AG09309 (cell line): ENCODE results near the gene HOXA6.

ENCODE experiments used
- DNase-seq: peaks from one replicate; pipeline ENCODE4 v3.0.0-alpha.2; 2010; ENCODE audit warnings: low read depth
- H3K4me3 ChIP-seq: 2 replicates; pipeline ENCODE4 v1.5.1; 2011; ENCODE audit warnings: mild to moderate bottlenecking, low read depth, low read length, moderate library complexity; ENCODE audit not compliant: control insufficient read depth
- TF ChIP-seq, protein P1 (sequence below): IDR thresholded peaks from 2 replicates; pipeline ENCODE4 v1.5.1; 2011; ENCODE audit warnings: mild to moderate bottlenecking, low read depth, low read length, inconsistent platforms; ENCODE audit not compliant: insufficient read depth, control insufficient read depth; ENCODE audit errors: missing control alignments

Gene HOXA6

DNA sequence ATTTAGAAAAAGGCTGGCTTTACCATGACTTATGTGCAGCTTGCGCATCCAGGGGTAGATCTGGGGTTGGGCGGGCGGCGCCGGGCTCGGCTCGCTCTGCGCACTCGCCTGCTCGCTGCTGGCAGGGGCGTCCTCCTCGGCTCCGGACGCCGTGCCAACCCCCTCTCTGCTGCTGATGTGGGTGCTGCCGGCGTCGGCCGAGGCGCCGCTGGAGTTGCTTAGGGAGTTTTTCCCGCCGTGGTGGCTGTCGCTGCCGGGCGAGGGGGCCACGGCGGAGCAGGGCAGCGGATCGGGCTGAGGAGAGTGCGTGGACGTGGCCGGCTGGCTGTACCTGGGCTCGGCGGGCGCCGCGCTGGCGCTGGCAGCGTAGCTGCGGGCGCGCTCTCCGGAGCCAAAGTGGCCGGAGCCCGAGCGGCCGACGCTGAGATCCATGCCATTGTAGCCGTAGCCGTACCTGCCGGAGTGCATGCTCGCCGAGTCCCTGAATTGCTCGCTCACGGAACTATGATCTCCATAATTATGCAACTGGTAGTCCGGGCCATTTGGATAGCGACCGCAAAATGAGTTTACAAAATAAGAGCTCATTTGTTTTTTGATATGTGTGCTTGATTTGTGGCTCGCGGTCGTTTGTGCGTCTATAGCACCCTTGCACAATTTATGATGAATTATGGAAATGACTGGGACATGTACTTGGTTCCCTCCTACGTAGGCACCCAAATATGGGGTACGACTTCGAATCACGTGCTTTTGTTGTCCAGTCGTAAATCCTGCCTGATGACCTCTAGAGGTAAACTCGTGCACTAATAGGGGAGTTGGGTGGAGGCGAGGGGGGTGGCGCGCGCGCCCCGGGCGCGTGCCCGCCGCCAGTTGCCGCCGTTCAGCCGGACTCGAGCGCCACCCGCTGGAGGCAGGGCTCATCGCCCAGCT is 4.3 kb downstream of the HOXA6 start, which contains the start of gene HOXA5:
HOXA5 (minus strand) TSS at position 659 of the 927 bp plus-strand sequence; CDS start at position 585, 74 bp downstream.
- TF ChIP-seq, protein P1, sequence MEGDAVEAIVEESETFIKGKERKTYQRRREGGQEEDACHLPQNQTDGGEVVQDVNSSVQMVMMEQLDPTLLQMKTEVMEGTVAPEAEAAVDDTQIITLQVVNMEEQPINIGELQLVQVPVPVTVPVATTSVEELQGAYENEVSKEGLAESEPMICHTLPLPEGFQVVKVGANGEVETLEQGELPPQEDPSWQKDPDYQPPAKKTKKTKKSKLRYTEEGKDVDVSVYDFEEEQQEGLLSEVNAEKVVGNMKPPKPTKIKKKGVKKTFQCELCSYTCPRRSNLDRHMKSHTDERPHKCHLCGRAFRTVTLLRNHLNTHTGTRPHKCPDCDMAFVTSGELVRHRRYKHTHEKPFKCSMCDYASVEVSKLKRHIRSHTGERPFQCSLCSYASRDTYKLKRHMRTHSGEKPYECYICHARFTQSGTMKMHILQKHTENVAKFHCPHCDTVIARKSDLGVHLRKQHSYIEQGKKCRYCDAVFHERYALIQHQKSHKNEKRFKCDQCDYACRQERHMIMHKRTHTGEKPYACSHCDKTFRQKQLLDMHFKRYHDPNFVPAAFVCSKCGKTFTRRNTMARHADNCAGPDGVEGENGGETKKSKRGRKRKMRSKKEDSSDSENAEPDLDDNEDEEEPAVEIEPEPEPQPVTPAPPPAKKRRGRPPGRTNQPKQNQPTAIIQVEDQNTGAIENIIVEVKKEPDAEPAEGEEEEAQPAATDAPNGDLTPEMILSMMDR = no peak
- DNase-seq = no peak
- H3K4me3 ChIP-seq = peak within 1 kb of the TSS; percentile 29

DNA sequence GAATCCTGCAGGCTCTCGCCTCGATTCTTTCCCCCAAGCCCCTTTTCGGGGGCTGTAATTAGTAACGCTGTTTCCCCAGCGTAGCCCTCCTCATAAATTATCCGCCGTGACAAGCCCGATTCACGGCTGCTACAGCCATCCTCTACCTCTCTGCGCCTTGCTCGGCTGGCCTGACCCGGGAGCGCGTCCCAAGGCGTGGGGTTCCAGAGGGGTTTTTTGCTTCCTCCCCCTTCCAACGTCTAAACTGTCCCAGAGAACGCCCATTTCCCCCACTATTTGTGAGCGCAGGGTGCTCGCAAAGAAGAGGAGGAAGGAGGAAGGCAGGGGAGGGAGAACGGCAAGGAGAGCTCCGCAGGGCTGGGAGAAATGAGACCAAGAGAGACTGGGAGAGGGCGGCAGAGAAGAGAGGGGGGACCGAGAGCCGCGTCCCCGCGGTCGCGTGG is 5.0 kb downstream of the HOXA6 start:
- TF ChIP-seq, protein P1 = no peak
- DNase-seq = no peak
- peak overlapping the region; percentile 29 for H3K4me3 ChIP-seq

DNA sequence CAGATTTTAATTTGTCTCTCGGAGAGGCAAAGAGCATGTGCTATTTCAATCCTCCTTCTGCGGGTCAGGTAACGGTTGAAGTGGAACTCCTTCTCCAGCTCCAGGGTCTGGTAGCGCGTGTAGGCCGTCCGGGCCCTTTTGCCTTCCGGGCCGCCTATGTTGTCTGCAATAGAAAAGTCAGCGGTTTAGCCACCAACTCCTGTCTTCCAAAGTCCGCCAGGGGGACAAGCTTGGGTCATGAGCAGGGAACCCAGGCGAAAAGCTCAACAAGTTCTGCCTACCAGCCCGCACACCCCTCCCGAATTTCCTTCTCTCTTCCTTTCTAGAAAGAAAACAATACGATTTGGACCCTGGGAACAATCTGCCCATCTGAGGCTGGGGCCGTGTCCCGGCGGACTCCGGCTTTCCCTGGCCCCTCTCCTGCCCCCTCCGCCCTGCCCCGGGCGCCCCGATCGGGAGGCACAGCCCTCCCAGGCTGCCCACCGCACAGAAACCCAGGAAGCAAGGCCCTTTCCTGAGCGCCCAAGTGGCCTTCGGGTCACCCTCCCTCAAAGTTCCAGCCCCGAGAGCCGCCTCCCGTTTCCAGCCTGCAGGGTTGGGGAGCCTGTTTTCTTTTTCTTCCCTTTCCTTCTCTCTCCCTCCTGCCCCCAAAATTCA is 5.5 kb downstream of the HOXA6 start:
- TF ChIP-seq, protein P1 = no peak
- H3K4me3 ChIP-seq = no peak overlapping the region
- no peak for DNase-seq

DNA sequence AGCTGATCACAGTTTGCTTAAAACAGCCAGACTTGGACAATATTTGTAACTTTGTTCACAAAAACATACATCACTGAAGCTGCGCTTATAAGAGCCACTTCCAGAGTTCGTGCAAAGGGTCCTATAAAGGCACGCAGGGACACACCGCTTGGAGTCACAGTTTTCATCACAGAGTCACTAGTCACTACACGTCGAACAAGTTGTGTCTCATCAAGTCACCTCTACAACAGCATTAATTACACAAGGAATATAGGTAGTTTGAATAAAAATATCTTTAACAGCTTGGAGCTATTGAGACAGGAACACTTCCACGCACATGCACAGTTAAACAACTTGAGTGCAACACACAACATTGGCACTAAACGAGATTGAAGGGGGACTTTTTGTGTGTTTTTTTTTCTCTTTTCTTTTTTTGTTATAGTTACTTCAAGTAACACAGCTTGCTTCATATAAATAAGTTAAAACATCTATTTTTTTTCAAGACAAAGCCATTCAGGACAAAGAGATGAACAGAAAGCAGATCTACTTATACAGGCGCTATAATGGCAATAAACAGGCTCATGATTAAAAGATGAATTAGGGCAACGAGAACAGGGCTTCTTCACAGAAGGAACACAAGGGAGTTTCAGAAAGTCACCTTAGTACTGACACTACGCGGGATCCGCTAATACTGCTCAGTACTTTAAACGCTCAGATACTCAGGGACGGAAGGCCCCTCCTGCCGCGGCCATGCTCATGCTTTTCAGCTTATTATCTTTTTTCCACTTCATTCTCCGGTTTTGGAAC is 6.2 kb downstream of the HOXA6 start:
- TF ChIP-seq, protein P1 = no peak
- H3K4me3 ChIP-seq = no peak overlapping the region
- no peak for DNase-seq

DNA sequence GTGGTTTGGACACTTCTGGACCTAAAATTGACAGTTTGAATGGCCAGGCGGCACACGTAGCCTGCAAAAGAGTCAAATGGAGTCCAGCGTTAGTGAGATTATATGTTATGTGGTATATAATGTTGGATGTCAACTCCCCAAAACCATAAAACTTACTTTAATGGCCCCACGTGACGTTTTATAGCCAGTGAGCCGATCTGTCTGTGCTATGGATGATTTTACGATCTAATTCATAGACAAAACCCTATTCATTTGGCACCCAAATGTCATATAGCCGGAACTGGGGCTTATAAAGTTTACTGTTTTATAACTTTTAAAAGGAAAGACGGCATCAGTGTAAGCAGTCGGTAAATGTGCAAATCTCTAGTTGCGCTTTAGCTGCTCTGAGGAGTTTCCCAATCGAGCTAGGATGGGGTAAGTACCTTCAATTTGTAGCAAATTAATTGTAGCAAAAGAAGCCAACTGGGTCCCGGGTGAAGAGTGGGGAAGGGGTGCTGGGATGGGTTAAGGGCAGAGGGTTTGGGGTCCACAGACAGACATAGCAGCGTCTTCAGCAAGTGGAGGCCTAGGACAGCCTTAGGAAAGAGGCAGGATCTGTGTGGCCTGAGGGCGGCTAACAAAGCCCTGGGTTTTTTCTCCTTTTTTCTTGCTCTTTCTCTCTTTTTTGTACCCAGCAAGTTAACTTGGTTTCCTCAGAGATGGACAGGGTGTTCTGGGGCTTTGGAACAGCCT is 7.3 kb downstream of the HOXA6 start:
- H3K4me3 ChIP-seq = no peak overlapping the region
- TF ChIP-seq, protein P1 = no peak

More for the DNA sequence above, 7.3 kb downstream of the HOXA6 start:
- DNase-seq = no peak
